SU-DHL-6 (cell line): ENCODE data around the gene CEMP1.

Source experiments
- H2AFZ ChIP-seq: fragments of 200-600 bp; sonication (generic); 2 replicates; pipeline ENCODE4 v1.6.1; 2014; ENCODE audit warnings: low read depth, mild to moderate bottlenecking, moderate library complexity, mixed read lengths, antibody characterized with exemption, low read length; ENCODE audit not compliant: severe bottlenecking
- H3F3A ChIP-seq: fragments of 200-600 bp; shearing (Covaris generic); 2 replicates; pipeline ENCODE4 v1.6.0; 2016; ENCODE audit warnings: antibody characterized with exemption, mild to moderate bottlenecking; ENCODE audit not compliant: insufficient read depth
- H3K27ac ChIP-seq: fragments of 200-600 bp; sonication (generic); 2 replicates; pipeline ENCODE4 v1.5.1; 2016; ENCODE audit warnings: low read depth, mild to moderate bottlenecking, low read length, moderate library complexity, mixed read lengths
- H3K27me3 ChIP-seq: fragments of 200-600 bp; sonication (generic), shearing (Covaris generic); 2 replicates; pipeline ENCODE4 v1.6.0; 2014; ENCODE audit warnings: mild to moderate bottlenecking, low read length
- H3K36me3 ChIP-seq: fragments of 200-600 bp; sonication (generic); 2 replicates; pipeline ENCODE4 v1.6.1; 2014; ENCODE audit warnings: mild to moderate bottlenecking, low read length, mixed read lengths
- H3K4me2 ChIP-seq: fragments of 300-600, 200-600 bp; shearing (Covaris generic), sonication (generic); 2 replicates; pipeline ENCODE4 v1.6.0; 2014; ENCODE audit warnings: low read length, low read depth, mild to moderate bottlenecking; ENCODE audit not compliant: poor library complexity, severe bottlenecking
- H3K4me3 ChIP-seq: fragments of 200-600 bp; sonication (generic); 2 replicates; pipeline ENCODE4 v1.5.1; 2014; ENCODE audit warnings: antibody characterized with exemption, low read length, mild to moderate bottlenecking, mixed read lengths; ENCODE audit not compliant: insufficient read depth, poor library complexity, severe bottlenecking
- H3K79me2 ChIP-seq: fragments of 200-600 bp; sonication (generic); 2 replicates; pipeline ENCODE4 v1.6.1; 2014; ENCODE audit warnings: mild to moderate bottlenecking, low read length, moderate library complexity; ENCODE audit not compliant: insufficient read depth
- H3K9ac ChIP-seq: fragments of 200-600 bp; sonication (generic); 2 replicates; pipeline ENCODE4 v1.7.0; 2014; ENCODE audit warnings: mild to moderate bottlenecking, low read length
- H3K9me2 ChIP-seq: fragments of 200-600 bp; sonication (generic); replicated peaks from 2 replicates; pipeline ENCODE4 v1.6.1; 2014; ENCODE audit warnings: low read length; ENCODE audit not compliant: insufficient read depth
- H3K9me3 ChIP-seq: fragments of 200-600 bp; sonication (generic); 2 replicates; pipeline ENCODE4 v1.6.1; 2014; ENCODE audit warnings: low read length, mixed read lengths; ENCODE audit not compliant: insufficient read depth
- H4K20me1 ChIP-seq: fragments of 200-600 bp; sonication (generic); 2 replicates; pipeline ENCODE4 v1.6.1; 2014; ENCODE audit warnings: low read depth, mild to moderate bottlenecking, antibody characterized with exemption, low read length, moderate library complexity, mixed read lengths
- EZH2phosphoT487 ChIP-seq: fragments of 200-600 bp; sonication (generic), shearing (Covaris generic); conservative IDR thresholded peaks from 2 replicates; pipeline ENCODE4 v1.6.1; 2018; ENCODE audit warnings: mild to moderate bottlenecking, antibody characterized with exemption, low read length, moderate library complexity, mixed read lengths
- TF ChIP-seq, protein P1 (sequence below): fragments of 200-600 bp; sonication (generic); IDR thresholded peaks from one replicate; pipeline ENCODE4 v1.5.1; 2017; ENCODE audit warnings: antibody characterized with exemption, mild to moderate bottlenecking, low read length, moderate library complexity; ENCODE audit not compliant: insufficient read depth, poor library complexity, severe bottlenecking

CEMP1 gene

DNA sequence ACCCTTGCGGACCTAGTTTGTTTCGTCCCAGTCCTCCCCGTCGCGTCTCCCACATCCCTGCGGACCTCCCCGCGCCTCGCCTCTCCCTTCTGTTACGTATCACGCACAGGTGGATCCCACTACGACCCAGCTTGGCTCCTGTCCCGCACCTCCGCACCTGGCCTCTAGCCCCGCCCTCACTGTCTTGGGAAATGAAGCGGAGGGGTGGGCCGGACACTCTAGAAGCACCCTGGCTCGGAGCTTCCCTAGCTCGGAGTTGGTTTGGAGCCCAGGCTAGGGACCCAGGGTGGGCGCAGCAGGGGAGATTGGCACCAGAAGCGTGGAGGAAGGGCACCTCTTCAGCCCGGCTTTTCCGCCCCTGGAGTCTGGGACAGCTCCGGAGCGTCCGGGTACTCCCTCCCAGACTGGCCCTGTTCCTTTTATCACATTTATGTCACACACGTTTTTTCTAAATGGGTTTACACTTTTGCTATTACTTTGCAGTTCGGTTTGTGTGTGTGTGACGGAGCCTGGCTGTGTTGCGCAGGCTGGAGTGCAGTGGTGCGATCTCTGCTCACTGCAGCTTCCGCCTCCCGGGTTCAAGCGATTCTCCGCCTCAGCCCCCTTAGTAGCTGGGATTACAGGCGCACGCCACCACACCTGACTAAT, 1.4 kb upstream of the CEMP1 start:
- Histone ChIP-seq H3K79me2 (no peaks in the 10 kb centered on the region), H3K9me3 (no peaks in the 10 kb centered on the region), H3K4me2 (peak overlapping the region; percentile 76), H4K20me1 (no peaks in the 10 kb centered on the region), H3K4me3 (peak overlapping the region; percentile 53), H3K27me3 (no peaks in the 10 kb centered on the region), H3K9me2 (no peaks in the 10 kb centered on the region), H3K27ac (peak overlapping the region; percentile 65), H3K36me3 (no peaks in the 10 kb centered on the region), H2AFZ (peak overlapping the region; percentile 36), H3F3A (peaks cover 14% of the 10 kb centered on the region; the same call in 1 of the 2 replicates), H3K9ac (peak overlapping the region; percentile 62)
- TF ChIP-seq, protein P1, sequence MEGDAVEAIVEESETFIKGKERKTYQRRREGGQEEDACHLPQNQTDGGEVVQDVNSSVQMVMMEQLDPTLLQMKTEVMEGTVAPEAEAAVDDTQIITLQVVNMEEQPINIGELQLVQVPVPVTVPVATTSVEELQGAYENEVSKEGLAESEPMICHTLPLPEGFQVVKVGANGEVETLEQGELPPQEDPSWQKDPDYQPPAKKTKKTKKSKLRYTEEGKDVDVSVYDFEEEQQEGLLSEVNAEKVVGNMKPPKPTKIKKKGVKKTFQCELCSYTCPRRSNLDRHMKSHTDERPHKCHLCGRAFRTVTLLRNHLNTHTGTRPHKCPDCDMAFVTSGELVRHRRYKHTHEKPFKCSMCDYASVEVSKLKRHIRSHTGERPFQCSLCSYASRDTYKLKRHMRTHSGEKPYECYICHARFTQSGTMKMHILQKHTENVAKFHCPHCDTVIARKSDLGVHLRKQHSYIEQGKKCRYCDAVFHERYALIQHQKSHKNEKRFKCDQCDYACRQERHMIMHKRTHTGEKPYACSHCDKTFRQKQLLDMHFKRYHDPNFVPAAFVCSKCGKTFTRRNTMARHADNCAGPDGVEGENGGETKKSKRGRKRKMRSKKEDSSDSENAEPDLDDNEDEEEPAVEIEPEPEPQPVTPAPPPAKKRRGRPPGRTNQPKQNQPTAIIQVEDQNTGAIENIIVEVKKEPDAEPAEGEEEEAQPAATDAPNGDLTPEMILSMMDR, result no peak
- no peak for TF ChIP-seq EZH2phosphoT487

DNA sequence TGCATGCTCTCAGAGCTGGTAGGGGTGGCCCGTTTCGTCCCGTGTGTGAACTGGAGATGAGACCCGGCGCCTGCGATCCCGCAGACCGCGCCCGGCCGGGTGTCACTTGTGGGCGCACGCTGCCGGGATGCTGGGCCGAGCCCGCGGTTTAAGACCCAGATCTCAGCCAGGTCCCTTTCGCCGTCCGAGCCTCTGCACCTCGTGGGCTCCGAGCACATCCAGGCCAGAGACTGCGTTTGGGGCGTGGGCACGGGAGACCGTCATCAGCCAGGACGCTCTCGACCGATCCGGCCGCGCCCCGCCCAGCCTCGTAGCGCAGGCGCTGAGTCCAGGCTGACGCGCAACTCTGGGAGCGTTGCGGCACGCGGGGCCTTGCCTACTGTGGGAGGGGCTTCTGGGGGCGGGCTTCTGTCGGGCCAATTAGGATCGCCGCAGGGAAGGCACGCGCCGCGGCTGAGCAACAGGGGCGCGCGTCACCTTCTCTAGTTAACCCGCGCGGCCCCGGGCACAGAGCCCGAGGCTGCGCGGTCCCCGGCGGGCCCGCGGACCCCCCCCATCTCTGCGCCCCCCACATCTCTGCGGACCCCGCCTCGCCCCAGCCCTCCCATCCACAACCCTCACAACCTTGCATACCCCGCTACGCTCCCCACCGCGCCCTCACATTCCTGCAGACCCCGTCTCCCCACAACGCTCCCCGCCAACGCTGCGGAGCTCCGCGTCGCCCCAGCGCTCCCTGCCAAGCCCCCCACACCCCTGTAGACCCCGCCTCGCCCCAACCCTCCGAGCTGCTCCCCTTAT, 687 bp upstream of the CEMP1 start:
- H3K9me3 ChIP-seq, result no peaks in the 10 kb centered on the region
- peak overlapping the region; percentile 53 for H2AFZ ChIP-seq
- peaks cover 14% of the 10 kb centered on the region; the same call in 1 of the 2 replicates for H3F3A ChIP-seq
- H3K27me3 ChIP-seq, result no peaks in the 10 kb centered on the region
- no peaks in the 10 kb centered on the region for H3K36me3 ChIP-seq
- no peaks in the 10 kb centered on the region for H3K79me2 ChIP-seq
- H3K9me2 ChIP-seq, result no peaks in the 10 kb centered on the region
- peak overlapping the region; percentile 53 for H3K4me3 ChIP-seq
- peak overlapping the region; percentile 65 for H3K27ac ChIP-seq
- H3K4me2 ChIP-seq, result peak overlapping the region; percentile 76
- TF ChIP-seq, protein P1, result no peak
- no peaks in the 10 kb centered on the region for H4K20me1 ChIP-seq
- peak overlapping the region; percentile 62 for H3K9ac ChIP-seq

DNA sequence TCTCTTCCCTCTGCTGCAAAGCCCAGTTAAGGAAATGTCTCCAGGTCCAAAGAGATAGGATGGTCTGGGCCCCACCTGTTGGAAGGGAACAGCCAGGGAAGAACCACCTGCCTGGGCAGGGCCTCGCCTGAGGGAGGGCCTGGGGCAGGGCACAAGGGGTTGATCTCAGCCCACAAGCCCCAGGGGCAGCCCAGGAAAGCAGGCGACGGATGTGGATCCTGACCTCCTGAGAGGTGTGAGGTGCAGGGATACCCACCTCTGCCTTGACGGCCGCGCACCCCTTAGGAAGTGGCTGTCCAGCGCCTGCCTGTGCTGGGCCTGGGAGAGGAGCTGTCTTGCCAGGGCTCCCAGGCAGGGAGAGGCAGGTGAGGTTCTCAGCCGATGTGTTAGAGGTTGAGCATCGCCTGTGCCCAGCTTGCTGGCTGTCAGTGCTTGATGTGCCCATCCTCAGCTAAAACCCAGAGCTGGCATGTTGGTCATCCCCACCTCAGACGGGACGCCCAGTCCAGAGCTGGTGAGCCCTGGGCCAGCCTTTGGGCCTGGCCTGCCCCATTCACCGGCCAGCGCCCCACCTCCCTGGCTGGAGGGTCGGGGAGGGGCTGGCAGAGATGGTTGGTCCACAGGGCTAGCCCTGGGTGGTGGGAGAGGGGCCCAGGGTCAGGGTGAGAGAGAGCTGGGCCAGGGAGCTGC, 434 bp downstream of the CEMP1 start:
- H3K4me3 ChIP-seq, result no peak overlapping the region
- no peaks in the 10 kb centered on the region for H3K36me3 ChIP-seq
- no peaks in the 10 kb centered on the region for H3K9me3 ChIP-seq
- H3K27me3 ChIP-seq, result no peaks in the 10 kb centered on the region
- H3F3A ChIP-seq, result peaks cover 14% of the 10 kb centered on the region; the same call in 1 of the 2 replicates
- H4K20me1 ChIP-seq, result no peaks in the 10 kb centered on the region
- H3K79me2 ChIP-seq, result no peaks in the 10 kb centered on the region
- H3K4me2 ChIP-seq, result peak overlapping the region; percentile 65
- peak overlapping the region; percentile 34; the same call in 1 of the 2 replicates for H3K27ac ChIP-seq
- TF ChIP-seq, protein P1, result no peak
- no peak for TF ChIP-seq EZH2phosphoT487
- H3K9ac ChIP-seq, result peak overlapping the region; percentile 62
- no peaks in the 10 kb centered on the region for H3K9me2 ChIP-seq
- no peak overlapping the region for H2AFZ ChIP-seq
